GM21576 (cell line): ENCODE measurements around the gene MAN2A2.
A peak's percentile ranks its signal among the peaks of the same experiment; 100 is the strongest.

Experiments
- ATAC-seq: cut with Tn5 transposase; IDR thresholded peaks from one replicate; pipeline ENCODE4 v1.9.1; 2021; ENCODE audit warnings: mild to moderate bottlenecking, moderate library complexity; ENCODE audit not compliant: unreplicated experiment

MAN2A2 gene

DNA sequence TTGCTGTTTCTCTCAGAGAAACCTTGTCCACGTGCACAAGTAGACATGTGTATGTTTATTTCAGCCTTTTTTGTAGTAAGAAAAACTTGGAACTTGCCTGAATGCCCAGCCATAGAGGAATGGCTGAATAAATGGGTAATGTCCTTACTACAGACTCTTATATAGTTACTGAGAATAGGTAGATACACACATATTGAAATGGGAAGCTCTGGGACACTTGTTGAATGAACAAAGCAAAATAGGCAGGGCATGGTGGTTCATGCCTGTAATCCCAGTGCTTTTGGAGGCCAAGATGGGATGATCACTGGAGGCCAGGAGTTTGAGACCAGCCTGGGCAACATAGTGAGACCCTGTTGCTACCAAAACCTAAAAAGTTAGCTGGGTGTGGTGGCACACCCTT lies 33.7 kb downstream of the MAN2A2 start:
- ATAC-seq, result no peak

DNA sequence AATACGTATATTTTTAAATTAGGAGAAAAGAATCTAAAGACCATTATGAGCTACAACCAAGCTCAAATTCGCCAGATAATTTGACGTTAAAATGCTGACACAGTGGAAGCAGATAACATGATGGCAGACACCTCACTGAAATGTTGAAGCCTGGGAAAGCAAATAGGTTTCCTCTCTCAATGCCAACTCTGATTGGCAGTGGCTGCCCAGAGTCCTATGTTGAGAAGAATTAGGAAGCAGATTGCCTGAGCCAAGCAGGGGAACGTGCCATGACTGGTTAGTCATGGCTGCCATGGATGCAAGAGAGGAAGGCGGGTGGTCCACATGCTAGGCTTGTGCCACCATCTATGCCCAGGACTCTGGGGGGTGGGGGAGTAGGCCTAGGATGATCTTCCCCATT lies 35.2 kb downstream of the MAN2A2 start:
- ATAC-seq, result no peak

DNA sequence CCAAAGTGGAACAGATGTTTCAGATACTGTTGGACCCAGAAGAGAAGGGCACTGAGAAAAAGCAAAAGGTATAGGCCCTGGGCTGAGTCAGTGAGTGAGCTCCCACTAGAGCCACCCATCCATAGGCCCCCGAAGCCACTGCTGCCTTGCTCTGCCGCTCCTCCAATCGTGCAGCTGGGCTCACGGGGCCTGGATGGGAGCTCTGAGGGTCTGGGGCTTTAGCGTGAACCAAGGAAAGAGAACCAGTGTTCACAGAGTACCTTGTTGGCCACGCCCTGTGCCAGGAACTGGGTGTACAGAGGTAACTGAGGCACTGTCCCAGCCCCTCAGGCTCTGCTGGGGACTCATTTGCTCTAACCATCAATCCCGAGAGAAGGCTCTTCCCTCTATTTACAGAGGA lies 36.7 kb downstream of the MAN2A2 start:
- no peak for ATAC-seq

DNA sequence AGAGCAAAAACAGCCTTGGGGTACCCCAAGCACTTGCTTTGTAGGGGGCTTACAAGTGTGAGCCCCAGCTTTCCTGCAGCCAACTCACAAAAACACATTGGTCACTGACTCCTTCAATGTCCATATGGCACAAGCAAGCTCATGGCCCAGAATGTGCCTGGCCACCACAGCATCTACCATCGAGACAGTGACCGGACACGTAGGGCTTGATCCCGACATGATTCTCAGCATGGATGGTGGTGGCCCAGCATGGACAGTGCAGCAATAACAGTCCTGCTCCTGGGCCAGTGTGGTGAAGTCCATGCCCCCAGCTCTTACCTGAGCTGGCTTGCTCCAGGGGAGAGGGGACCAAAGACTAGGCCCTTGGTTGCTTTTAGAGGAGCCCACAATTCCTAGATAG lies 37.9 kb downstream of the MAN2A2 start:
- no peak for ATAC-seq

DNA sequence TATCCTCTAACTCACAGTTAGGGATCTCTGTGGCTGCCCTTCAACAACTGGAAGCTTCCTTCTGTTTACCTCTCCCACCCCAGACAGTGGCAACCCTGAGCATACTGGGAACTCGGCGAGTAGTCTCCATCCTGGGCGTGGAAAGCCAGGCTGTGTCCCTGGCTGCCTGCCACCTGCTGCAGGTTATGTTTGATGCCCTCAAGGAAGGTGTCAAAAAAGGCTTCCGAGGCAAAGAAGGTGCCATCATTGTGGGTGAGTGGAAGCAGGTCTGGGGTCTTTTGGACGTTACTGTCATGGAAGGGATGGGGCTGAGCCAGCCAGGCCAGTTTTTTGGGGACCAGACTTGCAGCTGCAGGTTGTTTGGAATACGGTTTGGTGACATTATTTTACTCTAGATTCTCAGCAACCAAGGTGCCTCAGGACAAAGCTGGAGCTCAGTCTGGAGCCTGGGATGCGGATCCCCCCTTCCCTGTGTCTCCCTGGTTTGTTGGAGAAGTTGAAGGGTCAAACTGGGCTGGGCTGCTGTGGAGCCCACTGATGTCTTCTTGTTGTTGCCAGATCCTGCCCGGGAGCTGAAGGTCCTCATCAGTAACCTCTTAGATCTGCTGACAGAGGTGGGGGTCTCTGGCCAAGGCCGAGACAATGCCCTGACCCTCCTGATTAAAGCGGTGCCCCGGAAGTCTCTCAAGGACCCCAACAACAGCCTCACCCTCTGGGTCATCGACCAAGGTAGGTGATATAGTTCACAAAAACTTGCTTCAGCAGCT lies 39.4 kb downstream of the MAN2A2 start:
- ATAC-seq, result no peak

DNA sequence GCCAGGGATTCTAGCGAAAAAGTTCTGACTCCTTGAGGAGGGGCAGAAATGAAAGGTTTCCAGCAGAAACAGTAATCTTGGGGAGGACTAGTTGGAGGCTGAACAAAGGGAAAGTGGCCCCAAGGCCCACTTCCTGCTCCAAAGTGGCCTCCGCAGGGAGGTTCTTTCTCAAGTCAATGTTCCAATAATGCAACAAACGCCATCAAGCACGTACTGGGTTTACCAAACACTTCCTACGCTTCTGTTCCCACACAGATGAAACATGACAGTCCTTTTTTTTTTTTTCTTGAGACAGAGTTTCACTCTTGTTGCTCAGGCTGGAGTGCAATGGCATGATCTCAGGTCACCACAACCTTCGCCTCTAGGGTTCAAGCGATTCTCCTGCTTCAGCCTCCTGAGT lies 42.0 kb downstream of the MAN2A2 start:
- no peak for ATAC-seq

DNA sequence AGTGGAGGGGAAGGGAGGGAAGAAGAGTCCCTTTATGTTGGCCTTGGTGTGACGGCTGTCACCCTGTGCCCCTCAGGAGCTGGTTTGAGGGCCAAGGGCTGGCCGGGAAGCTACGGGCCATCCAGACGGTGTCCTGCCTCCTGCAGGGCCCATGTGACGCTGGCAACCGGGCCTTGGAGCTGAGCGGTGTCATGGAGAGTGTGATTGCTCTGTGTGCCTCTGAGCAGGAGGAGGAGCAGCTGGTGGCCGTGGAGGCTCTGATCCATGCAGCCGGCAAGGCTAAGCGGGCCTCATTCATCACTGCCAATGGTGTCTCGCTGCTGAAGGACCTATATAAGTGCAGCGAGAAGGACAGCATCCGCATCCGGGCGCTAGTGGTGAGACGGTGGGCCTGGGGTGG lies 43.4 kb downstream of the MAN2A2 start:
- ATAC-seq, result no peak

DNA sequence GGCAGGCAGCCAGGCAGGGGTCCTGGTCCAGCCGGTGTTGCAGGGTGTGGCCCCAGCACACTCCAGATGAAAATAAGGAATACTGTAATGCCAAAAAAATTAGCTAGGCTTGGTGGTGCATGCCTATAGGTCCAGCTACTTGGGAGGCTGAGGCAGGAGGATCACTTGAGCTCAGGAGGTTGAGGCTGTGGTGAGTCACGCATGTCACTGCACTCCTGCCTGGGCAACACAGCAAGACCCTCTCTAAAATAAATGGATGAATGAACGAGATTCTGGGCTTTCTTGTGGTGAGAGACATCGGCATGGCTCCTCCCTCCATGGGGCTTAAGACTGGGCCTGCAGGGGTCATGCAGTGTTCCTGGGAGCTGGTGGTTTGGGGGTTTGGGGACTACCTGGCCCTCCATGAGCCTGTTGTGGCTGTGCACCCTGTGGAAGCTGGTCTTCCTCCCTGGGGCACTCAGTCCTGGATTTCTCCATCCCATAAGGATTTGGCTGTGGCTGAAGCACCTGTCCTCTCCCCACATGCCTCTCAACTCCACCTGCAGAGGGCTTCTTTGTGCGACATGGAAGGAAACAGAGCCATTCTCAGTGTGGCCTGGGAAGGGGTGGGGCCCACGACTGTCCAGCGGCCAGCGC lies 44.0 kb downstream of the MAN2A2 start:
- ATAC-seq, result no peak

DNA sequence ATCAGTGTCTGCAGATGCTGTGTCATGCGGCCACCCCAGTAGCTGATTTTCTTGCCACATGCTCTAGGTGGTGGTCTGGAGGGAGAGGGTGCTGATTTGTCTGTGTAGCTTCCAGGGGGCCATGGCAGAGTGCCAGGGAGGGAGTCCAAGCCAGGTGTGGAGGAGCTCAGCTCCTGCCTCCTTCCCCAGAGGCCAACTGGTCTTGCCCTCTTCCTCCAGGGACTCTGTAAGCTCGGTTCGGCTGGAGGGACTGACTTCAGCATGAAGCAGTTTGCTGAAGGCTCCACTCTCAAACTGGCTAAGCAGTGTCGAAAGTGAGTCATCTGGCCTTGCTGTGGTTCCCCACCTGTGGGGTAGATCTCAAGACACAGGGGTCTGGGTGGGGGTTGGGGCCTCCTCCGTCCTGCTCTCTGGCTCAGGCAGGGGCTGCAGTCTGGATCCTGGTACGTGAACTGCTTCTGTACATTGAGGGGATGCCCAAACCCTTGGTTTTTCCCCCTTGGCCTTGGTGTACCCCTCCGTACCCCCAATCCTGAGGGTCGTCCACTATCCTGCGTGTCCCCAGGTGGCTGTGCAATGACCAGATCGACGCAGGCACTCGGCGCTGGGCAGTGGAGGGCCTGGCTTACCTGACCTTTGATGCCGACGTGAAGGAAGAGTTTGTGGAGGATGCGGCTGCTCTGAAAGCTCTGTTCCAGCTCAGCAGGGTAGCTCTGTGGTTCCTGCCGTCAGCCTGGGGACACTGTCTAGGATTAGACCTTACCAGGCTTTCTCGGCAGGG lies 44.7 kb downstream of the MAN2A2 start:
- no peak for ATAC-seq

DNA sequence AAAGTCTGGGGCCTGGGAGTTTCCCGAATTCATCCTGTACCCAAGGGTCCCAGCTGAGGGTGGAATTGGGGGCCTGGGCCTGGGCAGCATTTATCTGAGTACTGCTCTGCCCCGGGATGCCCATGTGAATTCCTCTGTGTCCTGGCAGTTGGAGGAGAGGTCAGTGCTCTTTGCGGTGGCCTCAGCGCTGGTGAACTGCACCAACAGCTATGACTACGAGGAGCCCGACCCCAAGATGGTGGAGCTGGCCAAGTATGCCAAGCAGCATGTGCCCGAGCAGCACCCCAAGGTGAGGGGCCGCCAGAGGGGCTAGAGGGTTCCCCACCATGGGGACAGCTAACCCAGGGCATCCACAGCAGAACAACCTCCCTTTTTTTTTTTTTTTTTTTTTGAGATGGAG lies 45.4 kb downstream of the MAN2A2 start:
- ATAC-seq, result no peak

DNA sequence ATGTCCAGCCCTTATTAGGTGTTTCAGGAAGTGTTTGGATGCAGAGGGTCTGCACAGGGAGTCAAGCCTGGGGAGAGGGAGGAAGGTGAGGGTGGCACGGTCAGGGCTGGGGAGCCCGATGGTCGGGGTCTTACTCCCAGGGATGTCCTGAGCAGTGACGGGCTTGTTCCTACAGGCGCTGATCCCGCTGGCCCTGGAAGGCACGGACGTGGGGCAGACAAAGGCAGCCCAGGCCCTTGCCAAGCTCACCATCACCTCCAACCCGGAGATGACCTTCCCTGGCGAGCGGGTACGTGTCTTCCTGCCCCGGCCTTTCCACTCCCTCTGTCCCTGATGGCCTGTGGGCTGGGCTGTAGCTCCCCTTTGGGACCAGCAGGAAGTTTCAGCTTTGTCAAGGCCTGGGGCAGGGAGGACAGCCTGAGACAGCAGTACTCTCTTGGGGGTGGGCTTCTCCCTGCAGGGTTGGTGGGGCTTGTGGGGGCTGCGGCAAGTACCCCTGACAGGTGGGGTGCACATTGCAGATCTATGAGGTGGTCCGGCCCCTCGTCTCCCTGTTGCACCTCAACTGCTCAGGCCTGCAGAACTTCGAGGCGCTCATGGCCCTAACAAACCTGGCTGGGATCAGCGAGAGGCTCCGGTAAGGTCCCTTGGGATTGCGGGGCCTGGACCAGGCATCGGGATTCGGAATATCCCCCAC lies 47.0 kb downstream of the MAN2A2 start:
- no peak for ATAC-seq

DNA sequence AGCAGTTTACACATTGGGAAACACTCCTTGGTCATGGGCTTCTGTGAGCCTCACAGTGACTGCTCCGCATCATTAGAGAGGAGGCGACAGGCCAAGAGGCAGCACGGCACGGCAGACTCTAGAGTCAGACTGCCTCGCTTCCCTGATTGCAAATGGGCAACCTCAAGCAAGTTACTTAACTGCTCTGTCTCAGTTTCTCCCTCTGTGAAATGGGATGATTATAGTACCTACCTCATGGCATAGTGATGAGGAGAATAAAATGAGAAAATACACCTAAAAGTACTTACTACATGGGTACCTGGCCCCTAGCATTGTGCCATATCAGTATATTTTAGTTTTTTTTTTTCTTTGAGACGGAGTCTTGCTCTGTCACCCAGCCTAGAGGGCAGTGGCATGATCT lies 47.6 kb downstream of the MAN2A2 start:
- ATAC-seq, result no peak

DNA sequence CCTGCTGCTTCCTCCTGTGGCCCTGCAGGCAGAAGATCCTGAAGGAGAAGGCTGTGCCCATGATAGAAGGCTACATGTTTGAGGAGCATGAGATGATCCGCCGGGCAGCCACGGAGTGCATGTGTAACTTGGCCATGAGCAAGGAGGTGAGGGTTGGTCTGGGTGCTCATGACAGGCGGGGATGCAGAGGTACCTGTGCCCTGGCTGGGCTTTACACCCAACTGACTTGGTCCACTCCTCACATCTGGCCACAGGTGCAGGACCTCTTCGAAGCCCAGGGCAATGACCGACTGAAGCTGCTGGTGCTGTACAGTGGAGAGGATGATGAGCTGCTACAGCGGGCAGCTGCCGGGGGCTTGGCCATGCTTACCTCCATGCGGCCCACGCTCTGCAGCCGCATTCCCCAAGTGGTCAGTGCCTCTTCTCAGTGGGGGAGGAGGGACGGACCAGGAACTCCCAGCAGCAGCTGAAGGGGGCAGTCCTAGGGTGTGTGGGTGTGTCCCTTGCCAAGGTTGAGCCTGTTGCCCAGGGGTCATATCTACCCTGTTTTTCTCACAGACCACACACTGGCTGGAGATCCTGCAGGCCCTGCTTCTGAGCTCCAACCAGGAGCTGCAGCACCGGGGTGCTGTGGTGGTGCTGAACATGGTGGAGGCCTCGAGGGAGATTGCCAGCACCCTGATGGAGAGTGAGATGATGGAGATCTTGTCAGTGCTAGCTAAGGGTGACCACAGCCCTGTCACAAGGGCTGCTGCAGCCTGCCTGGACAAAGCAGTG lies 50.0 kb downstream of the MAN2A2 start:
- ATAC-seq, result no peak

DNA sequence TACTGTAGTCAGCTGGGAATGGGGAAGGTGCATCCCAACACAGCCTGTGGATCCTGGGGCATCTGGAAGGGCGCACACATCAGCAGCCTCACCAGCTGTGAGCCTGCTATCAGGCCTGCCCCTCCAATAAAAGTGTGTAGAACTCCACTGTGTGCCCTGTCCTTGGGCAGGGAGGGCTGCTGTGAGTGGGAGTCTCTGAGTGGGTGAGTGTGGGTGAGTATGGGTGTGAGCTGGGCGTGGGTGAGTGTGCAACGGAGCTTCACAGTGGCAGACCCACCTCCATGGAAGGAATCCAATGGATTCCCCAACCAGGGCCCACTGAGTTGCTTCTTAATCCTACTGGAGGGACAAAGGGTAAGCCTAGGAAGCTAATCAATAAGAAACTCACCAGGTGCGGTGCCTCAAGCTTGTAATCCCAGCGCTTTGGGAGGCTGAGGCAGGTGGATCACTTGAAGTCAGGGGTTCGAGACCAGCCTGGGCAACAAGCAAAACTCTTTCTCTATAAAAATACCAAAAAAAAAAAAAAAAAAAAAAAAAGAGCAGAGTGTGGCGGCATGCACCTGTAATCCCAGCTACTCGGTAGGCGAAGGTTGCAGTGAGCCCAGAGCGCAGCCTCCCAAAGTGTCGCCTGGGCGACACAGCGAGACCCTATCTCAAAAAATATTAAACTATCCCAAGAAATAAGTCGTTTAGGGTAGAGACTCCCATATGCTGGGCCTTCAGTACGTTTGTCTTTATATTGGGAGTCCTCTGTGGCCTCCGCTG lies 51.0 kb downstream of the MAN2A2 start:
- no peak for ATAC-seq

DNA sequence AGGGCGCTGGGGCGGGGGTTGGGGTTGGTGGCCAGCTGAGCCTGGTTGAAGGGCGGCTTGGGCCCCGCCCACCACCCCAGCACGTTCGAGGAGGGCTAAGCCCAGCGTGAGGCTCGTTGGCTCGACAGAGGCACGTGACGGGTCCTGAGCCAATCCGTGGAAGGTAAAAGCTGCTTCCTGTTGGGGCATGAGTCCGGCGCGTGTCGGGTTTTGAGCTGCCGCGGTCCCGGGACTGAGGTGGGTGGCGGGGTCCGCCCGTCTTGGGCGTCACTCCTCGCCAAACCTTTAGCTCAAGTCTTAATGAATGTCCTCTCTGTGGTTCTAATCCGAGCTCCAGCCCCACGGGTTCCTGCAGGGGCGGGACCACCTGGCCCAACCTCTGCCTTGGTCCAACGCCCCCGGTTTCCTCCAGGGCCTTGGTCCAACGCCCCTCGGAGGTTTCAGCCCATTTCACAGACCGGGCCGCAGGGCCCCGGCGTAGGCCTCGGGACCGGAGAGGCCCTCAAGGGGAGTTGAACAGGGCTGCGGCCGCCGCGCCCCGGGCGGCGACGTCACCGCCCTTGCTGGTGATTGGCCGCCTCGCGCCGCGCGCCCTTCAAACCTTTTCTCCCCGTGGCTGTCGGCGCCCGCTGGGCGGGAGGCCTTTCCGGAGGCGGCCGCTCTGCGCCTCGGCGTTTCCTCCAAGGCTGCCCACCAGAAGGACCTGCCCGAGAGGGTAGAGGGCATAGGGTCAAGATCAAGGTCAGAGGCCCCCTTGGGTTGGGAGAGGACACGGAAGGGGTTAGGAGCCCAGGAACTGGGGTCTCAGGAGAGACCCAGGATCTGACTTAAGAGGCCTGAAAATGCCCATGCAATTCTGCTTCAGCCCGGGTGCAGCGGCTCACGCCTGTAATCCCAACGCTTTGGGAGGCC lies 51.9 kb downstream of the MAN2A2 start, which contains the start of gene RCCD1:
RCCD1 (plus strand) TSS at position 173 of the 912 bp plus-strand sequence. CDS start 1,851 bp downstream, outside the sequence.
- peak; percentile 91 for ATAC-seq

DNA sequence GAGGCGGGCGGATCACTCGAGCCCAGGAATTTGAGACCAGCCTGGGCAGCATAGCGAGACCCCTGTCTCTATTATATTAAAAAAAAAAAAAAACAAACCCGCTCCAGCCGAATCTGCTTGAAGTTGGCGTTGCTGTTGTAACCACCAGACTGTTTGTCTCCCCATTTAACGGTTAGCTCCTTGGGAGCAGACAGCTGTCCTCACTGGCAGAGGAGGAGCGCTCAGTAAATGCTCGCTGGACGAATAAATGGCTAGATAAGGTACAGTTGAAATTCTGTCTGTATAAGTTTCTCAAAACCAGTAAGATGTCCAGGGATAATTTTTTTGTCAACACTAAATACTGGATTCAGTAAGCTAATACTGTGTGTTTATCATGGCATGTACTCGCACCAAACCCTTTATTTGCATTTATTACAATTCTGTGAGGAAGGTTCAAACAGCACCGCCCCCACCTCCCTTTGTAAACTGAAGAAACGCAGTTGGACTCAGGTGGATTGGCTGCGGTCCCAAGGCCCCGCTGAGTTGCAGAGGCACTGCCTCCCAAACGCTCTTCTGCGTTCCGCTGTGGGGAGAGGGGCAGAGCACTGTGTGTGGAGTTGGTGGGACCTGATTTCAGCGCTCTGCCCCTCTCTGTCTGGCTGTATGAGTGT lies 52.6 kb downstream of the MAN2A2 start:
- ATAC-seq, result no peak

DNA sequence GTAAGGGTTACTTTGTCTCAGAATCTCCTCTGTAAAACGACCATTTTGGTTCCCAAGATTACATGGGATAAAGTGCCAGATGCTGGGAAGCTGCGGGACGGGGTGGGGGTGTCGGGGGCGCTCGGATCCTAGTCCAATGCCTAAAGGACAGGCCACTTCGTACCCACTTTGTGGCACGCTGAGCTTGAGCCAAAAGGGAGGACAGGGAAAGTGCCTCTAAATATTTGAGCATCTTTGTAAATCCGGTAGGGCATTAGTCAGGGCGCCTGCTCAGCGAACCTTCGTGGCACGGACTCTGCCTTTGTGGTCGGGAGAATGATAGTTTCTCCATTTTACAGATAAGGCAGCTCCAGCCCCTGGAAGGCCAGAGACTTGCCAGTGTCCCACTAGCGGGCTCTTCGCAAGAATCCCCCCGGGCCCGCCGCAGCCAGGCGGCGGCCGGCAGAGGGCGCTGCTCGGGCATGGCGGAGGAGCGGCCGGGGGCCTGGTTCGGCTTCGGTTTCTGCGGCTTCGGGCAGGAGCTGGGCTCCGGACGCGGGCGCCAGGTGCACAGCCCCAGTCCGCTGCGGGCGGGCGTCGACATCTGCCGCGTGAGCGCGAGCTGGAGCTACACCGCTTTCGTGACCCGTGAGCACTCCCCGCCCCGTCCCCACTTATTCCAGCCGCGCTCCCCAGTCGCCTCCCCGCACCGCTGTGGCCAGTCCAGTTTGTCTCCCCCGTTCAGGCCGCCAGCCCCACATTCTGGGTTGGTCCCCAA lies 53.4 kb downstream of the MAN2A2 start:
- ATAC-seq, result no peak
